ENCODE data around the gene IFT81. TPM values are rescaled to one million over a fixed set of nuclear protein-coding genes. Genes with fewer than 3 reads are reported as not detected.
"Not testable (repeated sequence)": the region's sequence is repeated elsewhere in the genome, so short reads cannot be mapped to it uniquely, and the experiment has no call there.

IFT81 gene
- total RNA-seq, 4 donors from 2014 or later: 6.9 to 40.6 (median 20.7) TPM

- H3K4me1 ChIP-seq: peaks cover 8 to 13% of the 10 kb centered on the region in 2 donors
- H3K27me3 ChIP-seq: no peaks in the 10 kb centered on the region
- intact Hi-C loops (cut with DNase I; ENCODE audit: low total_unique reads): no loop called here
- DNase-seq: peak; percentile 35 to 55
- H3K36me3 ChIP-seq: no peaks in the 10 kb centered on the region
- peak overlapping the region; percentile 81 for H3K27ac ChIP-seq
- H3K4me3 ChIP-seq: peak overlapping the region in 1 of 2 donors; percentile 22
- H3K9me3 ChIP-seq: no peaks in the 10 kb centered on the region
- TF ChIP-seq POLR2A (IDR thresholded peaks at IDR 0.05): no peak
- peak; percentile 33 to 80 (median 68) for TF ChIP-seq CTCF (IDR thresholded peaks at IDR 0.05)
Measured at GRCh38 chr12:110224379-110225304, 100.5 kb downstream of the IFT81 start.

- no peak overlapping the region for H3K4me3 ChIP-seq
- intact Hi-C loops (cut with DNase I; ENCODE audit: low total_unique reads): no loop called here
- peaks cover 8% of the 10 kb centered on the region in 2 donors for H3K4me1 ChIP-seq
- no peaks in the 10 kb centered on the region for H3K9me3 ChIP-seq
- TF ChIP-seq CTCF (IDR thresholded peaks at IDR 0.05): no peak
- no peak for TF ChIP-seq POLR2A (IDR thresholded peaks at IDR 0.05)
- H3K36me3 ChIP-seq: no peaks in the 10 kb centered on the region
- DNase-seq: no peak
- H3K27me3 ChIP-seq: no peaks in the 10 kb centered on the region
- no peak overlapping the region for H3K27ac ChIP-seq
Measured at GRCh38 chr12:110227138-110227537, 103.0 kb downstream of the IFT81 start.

- intact Hi-C loops (cut with DNase I; ENCODE audit: low total_unique reads); H3K27ac ChIP-seq; H3K27me3 ChIP-seq; H3K4me3 ChIP-seq; DNase-seq; H3K9me3 ChIP-seq; H3K36me3 ChIP-seq; H3K4me1 ChIP-seq: not testable (repeated sequence)
Measured at GRCh38 chr12:110228348-110228747, 104.2 kb downstream of the IFT81 start.

- Histone ChIP-seq H3K27me3 (no peaks in the 10 kb centered on the region), H3K9me3 (no peaks in the 10 kb centered on the region), H3K27ac (no peak overlapping the region), H3K36me3 (no peaks in the 10 kb centered on the region), H3K4me1 (peaks cover 4 to 8% of the 10 kb centered on the region in 2 donors), H3K4me3 (no peak overlapping the region)
- intact Hi-C loops (cut with DNase I; ENCODE audit: low total_unique reads): no loop called here
- TF ChIP-seq POLR2A (IDR thresholded peaks at IDR 0.05) (no peak), CTCF (IDR thresholded peaks at IDR 0.05) (no peak)
- no peak for DNase-seq
Measured at GRCh38 chr12:110228756-110229155, 104.6 kb downstream of the IFT81 start.

- no peak for DNase-seq
- Histone ChIP-seq H3K4me1 (peaks cover 0 to 8% of the 10 kb centered on the region in 2 donors), H3K36me3 (no peaks in the 10 kb centered on the region), H3K27ac (no peak overlapping the region), H3K4me3 (no peak overlapping the region), H3K27me3 (no peaks in the 10 kb centered on the region), H3K9me3 (no peaks in the 10 kb centered on the region)
- no peak for TF ChIP-seq CTCF (IDR thresholded peaks at IDR 0.05)
- no peak for TF ChIP-seq POLR2A (IDR thresholded peaks at IDR 0.05)
- intact Hi-C loops (cut with DNase I; ENCODE audit: low total_unique reads): no loop called here
Measured at GRCh38 chr12:110229409-110229808, 105.3 kb downstream of the IFT81 start.

All from uterus (tissue), 4 donors.